Lung (tissue), 12 donors: ENCODE results near the gene PODN. TPM values are rescaled to one million over a fixed set of nuclear protein-coding genes. Genes with fewer than 3 reads are reported as not detected.

Experiments used
- ATAC-seq: fragments of 200-7000 bp; cut with Tn5 transposase; one replicate; pipeline ENCODE4 v1.9.1; 2020; ENCODE audit warnings: moderate number of reproducible peaks; ENCODE audit not compliant: insufficient read depth, low FRiP score
- DNase-seq, 3 donors: peaks; one replicate each; pipeline ENCODE4 v3.0.0-alpha.2; 2013 to 2017
- H3K27ac ChIP-seq, 2 donors: one replicate each; pipeline ENCODE4 v1.5.1; 2013; ENCODE audit warnings: mild to moderate bottlenecking in 2 of 2, moderate library complexity in 2 of 2, control low read depth in 1 of 2, inconsistent platforms in 1 of 2, low read depth in 1 of 2, low read length in 1 of 2
- H3K27me3 ChIP-seq, 3 donors: one replicate each; pipeline ENCODE4 v1.5.1; 2013; ENCODE audit warnings: low read length in 2 of 3; ENCODE audit not compliant: control insufficient read depth in 3 of 3, insufficient read depth in 3 of 3
- H3K36me3 ChIP-seq, 4 donors: one replicate each; pipeline ENCODE4 v1.5.1; 2013; ENCODE audit warnings: low read length in 4 of 4, mild to moderate bottlenecking in 1 of 4, moderate library complexity in 1 of 4; ENCODE audit not compliant: control insufficient read depth in 4 of 4, insufficient read depth in 4 of 4
- H3K4me1 ChIP-seq, 5 donors: one replicate each; pipeline ENCODE4 v1.5.1; 2013; ENCODE audit warnings: low read length in 5 of 5, mild to moderate bottlenecking in 2 of 5, moderate library complexity in 1 of 5; ENCODE audit not compliant: control insufficient read depth in 5 of 5, insufficient read depth in 5 of 5
- H3K4me3 ChIP-seq: one replicate; pipeline ENCODE4 v1.5.1; 2013; ENCODE audit warnings: mild to moderate bottlenecking, control low read depth, moderate library complexity
- H3K9ac ChIP-seq, 2 donors: one replicate each; pipeline ENCODE4 v1.5.1; 2013; ENCODE audit warnings: low read length in 2 of 2, control low read depth in 1 of 2; ENCODE audit not compliant: insufficient read depth in 1 of 2
- H3K9me3 ChIP-seq, 4 donors: one replicate each; pipeline ENCODE4 v1.5.1; 2013; ENCODE audit warnings: low read length in 3 of 4, mild to moderate bottlenecking in 1 of 4, moderate library complexity in 1 of 4; ENCODE audit not compliant: control insufficient read depth in 4 of 4, insufficient read depth in 3 of 4
- CTCF ChIP-seq: IDR thresholded peaks from 2 replicates; pipeline ENCODE4 v1.5.1; 2012; ENCODE audit warnings: mild to moderate bottlenecking; ENCODE audit errors: control extremely low read depth, extremely low read depth
- WGBS, 2 donors: extraction: QIAGEN DNeasy Blood & Tissue Kit; methylation state at CpG; one replicate each; pipeline ENCODE4 v1.1.7; 2013; 5-methylcytosine and 5-hydroxymethylcytosine counted together
- polyA plus RNA-seq, 2 donors: library from polyadenylated mRNA; stranded (reverse); fragments of 200-250 nt; gene quantifications; one replicate each; pipeline ENCODE4 v1.2.1, GENCODE V29; 2013
- total RNA-seq, 2 donors: library from RNA; depleted of rRNA in 1 of 2; stranded (reverse); fragments of >200 nt in 1 of 2; gene quantifications; one replicate each; pipeline ENCODE4 v1.2.1, GENCODE V29; 2014 to 2021
- donor health status: control.
- donor health status: control.
- donor health status: Bipolar disorder and iron deficiency.
- donor health status: healthy.
- donor health status: DM: yes; HTN: yes; CAD: no.

The PODN gene
- total and polyA plus RNA-seq, 4 donors, result 12.9 to 40.9 (median 21.7) TPM

- no peak for TF ChIP-seq CTCF
- no peak overlapping the region for H3K27ac ChIP-seq
- ATAC-seq (no peak), DNase-seq (no peak)
- H3K9ac ChIP-seq, result no peak overlapping the region
- 89 to 92% methylated on average over 14 of the region's 14 CpGs for WGBS, 2 donors
- peaks cover 0 to 24% (median 5%) of the 10 kb centered on the region in 5 donors for H3K4me1 ChIP-seq
- no peaks in the 10 kb centered on the region for H3K9me3 ChIP-seq
- peaks cover 0 to 4% (median 4%) of the 10 kb centered on the region in 4 donors for H3K36me3 ChIP-seq
- no peak overlapping the region for H3K4me3 ChIP-seq
- H3K27me3 ChIP-seq, result no peaks in the 10 kb centered on the region
Observed at GRCh38 chr1:53081384-53082066, 19.5 kb downstream of the PODN start.

GRCh38 chr1:53082826-53083455 lies 20.9 kb downstream of the PODN start:
- no peaks in the 10 kb centered on the region for H3K27me3 ChIP-seq
- WGBS, 2 donors, result 76 to 80% methylated on average over 13 of the region's 13 CpGs
- no peak overlapping the region for H3K9ac ChIP-seq
- no peaks in the 10 kb centered on the region for H3K9me3 ChIP-seq
- no peak overlapping the region for H3K27ac ChIP-seq
- peaks cover 0 to 4% (median 4%) of the 10 kb centered on the region in 4 donors for H3K36me3 ChIP-seq
- peaks cover 0 to 32% (median 8%) of the 10 kb centered on the region in 5 donors for H3K4me1 ChIP-seq
- H3K4me3 ChIP-seq, result no peak overlapping the region
- no peak for ATAC-seq
- no peak for TF ChIP-seq CTCF
- peak; percentile 41 to 81 (median 78) for DNase-seq

DNA sequence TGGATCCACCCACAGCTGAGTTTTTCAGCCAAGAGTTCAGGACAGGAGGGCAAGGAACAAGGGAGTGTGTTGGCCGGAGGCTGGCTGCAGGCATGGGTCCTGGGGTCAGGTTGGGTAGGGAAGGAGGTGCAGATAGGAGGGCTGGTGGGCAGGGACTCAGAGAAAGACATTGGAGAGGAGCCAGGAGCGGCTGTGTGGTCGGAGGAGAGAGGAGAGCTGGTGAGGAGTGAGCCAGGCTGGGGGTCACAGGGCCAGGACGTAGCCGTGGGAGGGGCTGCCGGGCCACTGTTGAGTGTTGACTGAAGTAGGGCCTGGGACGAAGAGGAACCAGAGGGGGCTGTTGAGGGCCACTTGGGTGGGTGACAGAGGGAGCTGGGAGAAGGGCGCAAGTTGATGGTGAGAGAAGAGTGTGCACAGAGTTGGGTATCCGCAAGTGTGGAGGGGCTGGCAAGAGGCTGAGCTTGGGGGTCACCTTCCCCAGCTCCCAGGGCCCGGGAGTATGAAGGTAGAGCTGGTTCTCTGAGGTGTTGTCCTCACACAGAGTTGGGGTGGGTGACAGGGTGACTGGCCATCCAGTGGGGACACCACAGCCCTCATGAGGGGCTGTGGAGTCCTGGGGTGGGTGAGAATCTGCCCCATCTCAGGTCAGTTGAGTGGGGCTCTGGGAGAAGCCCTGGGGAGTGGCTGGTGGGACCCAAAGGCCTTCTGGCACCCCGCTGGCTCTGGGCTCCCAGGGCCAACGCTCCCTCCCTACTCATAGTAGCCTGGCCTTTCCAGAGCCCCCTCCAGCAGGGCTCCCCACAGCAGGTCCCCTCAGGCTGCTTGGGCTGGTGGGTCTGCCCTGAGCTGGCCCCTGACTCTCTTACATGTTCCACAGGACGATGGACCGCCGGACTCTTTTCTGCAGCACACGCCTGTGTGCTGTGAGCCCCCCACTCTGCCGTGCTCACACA lies 21.9 kb downstream of the PODN start:
- H3K36me3 ChIP-seq, result peaks cover 0 to 4% (median 4%) of the 10 kb centered on the region in 4 donors
- no peak overlapping the region for H3K4me3 ChIP-seq
- H3K9ac ChIP-seq, result no peak overlapping the region
- no peaks in the 10 kb centered on the region for H3K9me3 ChIP-seq
- no peaks in the 10 kb centered on the region for H3K27me3 ChIP-seq
- peaks cover 0 to 32% (median 8%) of the 10 kb centered on the region in 5 donors for H3K4me1 ChIP-seq
- no peak overlapping the region for H3K27ac ChIP-seq
- ATAC-seq (no peak), DNase-seq (peak; percentile 32 to 37 (median 34))
- no peak for TF ChIP-seq CTCF
- 81 to 87% methylated on average over 15 to 17 of the region's 17 CpGs for WGBS, 2 donors
